Ishikawa (cell line): ENCODE measurements around the gene TMEM87B.

Experiments
- CEBPB ChIP-seq: IDR thresholded peaks from 2 replicates; pipeline ENCODE4 v1.6.1; 2012
- EGR1 ChIP-seq: IDR thresholded peaks from 2 replicates; pipeline ENCODE4 v1.6.1; 2012
- EP300 ChIP-seq: IDR thresholded peaks from 2 replicates; pipeline ENCODE4 v1.6.1; 2012; ENCODE audit warnings: borderline replicate concordance
- FOXM1 ChIP-seq: IDR thresholded peaks from 2 replicates; pipeline ENCODE4 v1.6.1; 2012; ENCODE audit warnings: low read depth, borderline replicate concordance
- REST ChIP-seq: IDR thresholded peaks from 2 replicates; pipeline ENCODE4 v1.6.1; 2012; ENCODE audit warnings: low read depth, mild to moderate bottlenecking
- TAF1 ChIP-seq: IDR thresholded peaks from 2 replicates; pipeline ENCODE4 v1.6.1; 2012; ENCODE audit warnings: low read depth, mild to moderate bottlenecking
- TCF12 ChIP-seq: IDR thresholded peaks from 2 replicates; pipeline ENCODE4 v1.6.1; 2012; ENCODE audit warnings: low read depth
- TF ChIP-seq, protein P1 (sequence below): IDR thresholded peaks from 2 replicates; pipeline ENCODE4 v1.6.1; 2012

DNA sequence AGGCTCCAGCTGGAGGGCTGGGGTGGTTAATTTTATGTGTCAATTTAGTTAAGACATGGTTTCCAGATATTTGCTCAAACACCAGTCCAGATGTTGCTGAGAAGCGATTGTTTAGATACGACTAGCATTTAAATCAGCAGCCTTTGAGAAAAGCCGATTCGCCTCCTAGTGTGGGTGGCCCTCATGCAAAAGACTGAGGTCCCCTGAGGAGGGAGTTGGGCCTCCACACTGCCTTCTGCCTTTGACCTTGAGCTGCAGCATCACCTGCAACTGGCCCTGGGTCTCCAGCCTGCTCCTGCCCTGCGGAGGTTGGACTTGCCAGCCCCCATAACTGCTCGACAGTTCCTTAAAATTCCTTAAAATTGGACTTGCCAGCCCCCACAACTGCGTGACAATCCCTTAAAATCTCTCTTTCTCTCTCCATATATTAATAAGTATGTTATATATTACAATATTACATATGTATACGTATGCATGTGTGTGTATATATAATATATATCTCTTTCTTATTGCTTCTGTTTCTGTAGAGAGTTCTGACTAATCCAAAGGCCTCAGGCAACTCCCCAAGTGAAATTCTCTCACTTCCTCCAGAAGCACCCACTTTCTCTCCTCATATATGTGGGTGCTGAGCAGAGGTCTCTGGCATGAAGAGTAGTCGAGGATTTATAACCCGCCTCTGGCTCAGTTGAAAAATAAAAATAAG is 97.6 kb downstream of the TMEM87B start:
- no peak for TF ChIP-seq EP300
- TF ChIP-seq TCF12, result no peak
- TF ChIP-seq, protein P1, sequence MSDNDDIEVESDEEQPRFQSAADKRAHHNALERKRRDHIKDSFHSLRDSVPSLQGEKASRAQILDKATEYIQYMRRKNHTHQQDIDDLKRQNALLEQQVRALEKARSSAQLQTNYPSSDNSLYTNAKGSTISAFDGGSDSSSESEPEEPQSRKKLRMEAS, result no peak
- TF ChIP-seq TAF1, result no peak
- TF ChIP-seq EGR1, result no peak
- no peak for TF ChIP-seq REST
- TF ChIP-seq CEBPB, result no peak
- TF ChIP-seq FOXM1, result no peak
